Upper lobe of left lung (tissue), 4 donors: ENCODE results near the gene SYT8.

Source experiments
- POLR2A ChIP-seq, 4 donors: fragments of 450-650 bp; IDR thresholded peaks; one replicate each; pipeline ENCODE4 v1.5.1; 2016 to 2017; ENCODE audit warnings: antibody characterized with exemption in 4 of 4, mild to moderate bottlenecking in 2 of 4
- POLR2AphosphoS5 ChIP-seq, 2 donors: sonication (generic); formaldehyde crosslinking; IDR thresholded peaks; one replicate each; pipeline ENCODE4 v1.5.1; 2017; ENCODE audit warnings: antibody characterized with exemption in 2 of 2
- TF ChIP-seq, protein P1 (sequence below), 6 experiments: fragments of 450-650 bp in 4 of 6; fragments of 200-600 bp in 2 of 6; sonication (generic) in 2 of 6; IDR thresholded peaks; one replicate each; pipeline ENCODE4 v1.5.1; 2016 to 2019; ENCODE audit warnings: antibody characterized with exemption in 6 of 6

DNA sequence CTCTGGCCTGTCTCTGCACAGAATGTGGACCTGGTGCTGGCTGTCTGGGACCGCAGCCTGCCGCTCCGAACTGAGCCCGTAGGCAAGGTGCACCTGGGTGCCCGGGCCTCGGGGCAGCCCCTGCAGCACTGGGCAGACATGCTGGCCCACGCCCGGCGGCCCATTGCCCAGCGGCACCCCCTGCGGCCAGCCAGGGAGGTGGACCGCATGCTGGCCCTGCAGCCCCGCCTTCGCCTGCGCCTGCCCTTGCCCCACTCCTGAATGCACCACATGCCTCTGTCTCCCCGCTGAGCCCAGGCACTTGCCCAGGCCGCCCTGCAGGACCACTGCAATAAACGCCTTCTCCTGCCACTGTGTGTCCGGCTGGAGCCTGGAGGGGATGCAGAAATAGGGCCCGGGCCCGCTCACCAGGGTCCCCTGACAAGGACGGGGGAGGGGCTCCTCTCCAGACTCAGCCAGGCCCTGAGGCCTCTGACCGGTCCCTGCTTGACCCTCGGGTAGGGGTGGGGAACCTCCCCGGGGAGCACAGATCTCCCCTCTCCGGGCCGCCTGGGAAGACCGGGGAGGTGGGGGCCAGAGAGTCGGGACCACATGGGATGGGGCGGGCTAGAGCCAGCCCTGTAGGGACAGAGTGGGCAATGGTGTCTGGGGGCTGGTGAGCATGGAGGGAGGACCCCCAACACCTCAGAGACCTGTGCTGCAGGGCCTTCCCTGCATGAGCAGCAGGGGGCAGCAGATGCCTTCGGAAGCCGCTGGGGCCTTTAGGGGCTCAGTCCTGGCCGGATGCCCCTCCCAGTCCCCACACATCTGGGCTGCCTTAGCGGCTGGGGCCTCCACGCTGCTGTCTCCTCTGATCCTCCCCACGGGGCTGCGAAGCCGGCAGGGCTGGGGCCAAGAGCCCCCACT, 2.6 kb downstream of the SYT8 start:
- TF ChIP-seq, protein P1, sequence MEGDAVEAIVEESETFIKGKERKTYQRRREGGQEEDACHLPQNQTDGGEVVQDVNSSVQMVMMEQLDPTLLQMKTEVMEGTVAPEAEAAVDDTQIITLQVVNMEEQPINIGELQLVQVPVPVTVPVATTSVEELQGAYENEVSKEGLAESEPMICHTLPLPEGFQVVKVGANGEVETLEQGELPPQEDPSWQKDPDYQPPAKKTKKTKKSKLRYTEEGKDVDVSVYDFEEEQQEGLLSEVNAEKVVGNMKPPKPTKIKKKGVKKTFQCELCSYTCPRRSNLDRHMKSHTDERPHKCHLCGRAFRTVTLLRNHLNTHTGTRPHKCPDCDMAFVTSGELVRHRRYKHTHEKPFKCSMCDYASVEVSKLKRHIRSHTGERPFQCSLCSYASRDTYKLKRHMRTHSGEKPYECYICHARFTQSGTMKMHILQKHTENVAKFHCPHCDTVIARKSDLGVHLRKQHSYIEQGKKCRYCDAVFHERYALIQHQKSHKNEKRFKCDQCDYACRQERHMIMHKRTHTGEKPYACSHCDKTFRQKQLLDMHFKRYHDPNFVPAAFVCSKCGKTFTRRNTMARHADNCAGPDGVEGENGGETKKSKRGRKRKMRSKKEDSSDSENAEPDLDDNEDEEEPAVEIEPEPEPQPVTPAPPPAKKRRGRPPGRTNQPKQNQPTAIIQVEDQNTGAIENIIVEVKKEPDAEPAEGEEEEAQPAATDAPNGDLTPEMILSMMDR (IDR thresholded peaks at IDR 0.05), result peak; percentile 73 to 93 (median 87)
- no peak for TF ChIP-seq POLR2AphosphoS5 (IDR thresholded peaks at IDR 0.05)
- no peak for TF ChIP-seq POLR2A (IDR thresholded peaks at IDR 0.05)
